K562 (cell line): ENCODE results near the gene MYCL. TPM values are rescaled to one million over a fixed set of nuclear protein-coding genes. Genes with fewer than 3 reads are reported as not detected.

ENCODE experiments used
- CBX8 ChIP-seq: fragments of 200-600 bp; sonication (generic); IDR thresholded peaks from 2 replicates; pipeline ENCODE4 v1.6.1; 2012; ENCODE audit warnings: borderline replicate concordance, mixed run types, low read depth, mild to moderate bottlenecking, moderate library complexity, mixed read lengths, low read length, control low read depth, inconsistent platforms; ENCODE audit not compliant: poor library complexity, severe bottlenecking; ENCODE audit errors: extremely low read depth
- FOXA1 ChIP-seq: fragments of 450-650 bp; IDR thresholded peaks from 2 replicates; pipeline ENCODE4 v1.6.1; 2016; ENCODE audit warnings: mild to moderate bottlenecking, borderline replicate concordance
- GABPB2 ChIP-seq: fragments of 250-450 bp; sonication (Bioruptor Pico); conservative IDR thresholded peaks from 2 replicates; pipeline ENCODE4 v1.5.1; 2021; ENCODE audit warnings: mild to moderate bottlenecking
- HMGN3 ChIP-seq: IDR thresholded peaks from 2 replicates; pipeline ENCODE4 v1.6.1; 2011; ENCODE audit warnings: borderline replicate concordance, low read depth, mild to moderate bottlenecking, mixed read lengths, low read length; ENCODE audit not compliant: insufficient read length; ENCODE audit errors: extremely low read depth
- HNRNPH1 ChIP-seq: fragments of 200-400 bp; formaldehyde crosslinking; optimal IDR thresholded peaks from 2 replicates; pipeline ENCODE3; 2017; ENCODE audit warnings: low read depth, mild to moderate bottlenecking, low read length, moderate library complexity
- LARP7 ChIP-seq: fragments of 450-650 bp; IDR thresholded peaks from 2 replicates; pipeline ENCODE4 v1.6.1; 2016
- RBBP5 ChIP-seq: fragments of 200-600 bp; sonication (generic); IDR thresholded peaks from 2 replicates; pipeline ENCODE4 v1.6.1; 2012; ENCODE audit warnings: borderline replicate concordance, mild to moderate bottlenecking, low read length, control low read depth, inconsistent platforms; ENCODE audit not compliant: insufficient read depth, poor library complexity, severe bottlenecking
- RFX5 ChIP-seq: IDR thresholded peaks from 2 replicates; pipeline ENCODE4 v1.6.1; 2011; ENCODE audit warnings: low read depth, mild to moderate bottlenecking, improper control_type of control experiment, low read length
- SIN3B ChIP-seq: fragments of 450-650 bp; IDR thresholded peaks from 2 replicates; pipeline ENCODE4 v1.6.1; 2017; ENCODE audit warnings: low read depth, mild to moderate bottlenecking, moderate library complexity
- SMAD2 ChIP-seq: fragments of 150-350 bp; IDR thresholded peaks from 2 replicates; pipeline ENCODE4 v1.6.1; 2014; ENCODE audit warnings: low read depth, mild to moderate bottlenecking, low read length
- THAP7 ChIP-seq: fragments of 250-450 bp; sonication (Bioruptor Pico); IDR thresholded peaks from 2 replicates; pipeline ENCODE4 v1.5.0; 2021
- USF2 ChIP-seq: sonication (generic); formaldehyde crosslinking; IDR thresholded peaks from 2 replicates; pipeline ENCODE4 v1.5.0; 2020; ENCODE audit warnings: missing genetic modification reagents
- ZBTB26 ChIP-seq: fragments of 450-650 bp; formaldehyde crosslinking; IDR thresholded peaks from 2 replicates; pipeline ENCODE4 v1.4.0; 2022; ENCODE audit warnings: missing genetic modification characterization
- ZFX ChIP-seq: sonication (generic); formaldehyde crosslinking; IDR thresholded peaks from 2 replicates; pipeline ENCODE4 v1.8.0; 2022; ENCODE audit warnings: mild to moderate bottlenecking, missing genetic modification reagents, moderate library complexity
- ZMIZ1 ChIP-seq, 2 experiments: fragments of 150-350 bp in 1 of 2; IDR thresholded peaks; 2 replicates each; pipeline ENCODE4 v1.6.1; 2012 to 2016; ENCODE audit warnings: low read depth in 2 of 2, low read length in 2 of 2, mild to moderate bottlenecking in 1 of 2, moderate library complexity in 1 of 2
- ZNF384 ChIP-seq: IDR thresholded peaks from 2 replicates; pipeline ENCODE4 v1.6.1; 2012; ENCODE audit warnings: low read depth, low read length, improper control_type of control experiment
- ZNF41 ChIP-seq: fragments of 250-450 bp; sonication (Bioruptor Pico); conservative IDR thresholded peaks from 2 replicates; pipeline ENCODE4 v1.4.0; 2020; ENCODE audit warnings: mild to moderate bottlenecking
- ZNF511 ChIP-seq: sonication (generic); formaldehyde crosslinking; IDR thresholded peaks from 2 replicates; pipeline ENCODE4 v1.8.0; 2022; ENCODE audit warnings: mild to moderate bottlenecking, missing genetic modification reagents
- polyA plus RNA-seq, 8 experiments: library from polyadenylated mRNA; depleted of rRNA in 4 of 8; stranded (reverse) in 5 of 8; unstranded in 3 of 8; fragments of >200 nt; fragmentation: Nextera tagmentation in 2 of 8; fragmentation: Illumina TruSeq in 1 of 8; extraction: Ambion mirVana in 2 of 8; extraction: Trizol in 1 of 8; gene quantifications; 2 replicates each; pipeline versions ENCODE4 v1.2.1 to v1.2.3, GENCODE V29; 2011 to 2014; ENCODE audit warnings: inconsistent platforms in 1 of 8, missing spikeins in 1 of 8
- total RNA-seq, 7 experiments: library from RNA; depleted of rRNA in 6 of 7; stranded (reverse); fragments of >200 nt in 6 of 7; fragmentation: Illumina TruSeq in 2 of 7; extraction: Trizol in 2 of 7; gene quantifications; 2 replicates each; pipeline versions ENCODE4 v1.2.1 to v1.2.3, GENCODE V29; 2011 to 2021; ENCODE audit warnings: low replicate concordance in 1 of 7

MYCL gene
- total and polyA plus RNA-seq, 9 of the 15 experiments (the other 6 are each of a cell fraction or from before 2014, with no cell fraction given), result 3.5 to 22.0 (median 12.8) TPM

GRCh38 chr1:39892601-39893595, 8.8 kb downstream of the MYCL start (continued):
- TF ChIP-seq ZBTB26 (no peak), ZNF384 (no peak), ZMIZ1 (IDR thresholded peaks at IDR 0.05; ENCODE audit: low read depth in 2 of 2, low read length in 2 of 2) (peak in 1 of 2 experiments; percentile 90; a peak in 2 of 4 replicates), HNRNPH1 (no peak), SIN3B (no peak), ZNF511 (CRISPR knock-in tag) (no peak), FOXA1 (no peak), USF2 (CRISPR knock-in tag) (no peak), GABPB2 (CRISPR knock-in tag) (no peak), LARP7 (peak; percentile 95), ZFX (CRISPR knock-in tag) (no peak), ZNF41 (CRISPR knock-in tag) (no peak; the same call in 1 of the 2 replicates), HMGN3 (peak; percentile 89), THAP7 (no peak), SMAD2 (no peak), CBX8 (no peak), RBBP5 (peak; percentile 36), RFX5 (no peak)
